DND-41 (cell line): ENCODE measurements around the gene HEMK1.

Experiments used
- ATAC-seq: fragments of 200-7000 bp; cut with Tn5 transposase; 3 replicates; pipeline ENCODE4 v1.9.1; 2021; ENCODE audit warnings: low read depth; ENCODE audit not compliant: insufficient read depth
- DNase-seq: peaks from one replicate; pipeline ENCODE4 v3.0.0-alpha.2; 2020
- H2AFZ ChIP-seq: 2 replicates; pipeline ENCODE4 v1.6.0; 2012; ENCODE audit warnings: low read depth, low read length
- H3K27ac ChIP-seq: 2 replicates; pipeline ENCODE4 v1.5.1; 2012; ENCODE audit warnings: low read length, inconsistent platforms
- H3K27me3 ChIP-seq: fragments of 200-600 bp; sonication (generic); 2 replicates; pipeline ENCODE4 v1.6.0; 2012; ENCODE audit warnings: low read length, mild to moderate bottlenecking, inconsistent platforms; ENCODE audit not compliant: insufficient read depth, poor library complexity
- H3K36me3 ChIP-seq: 2 replicates; pipeline ENCODE4 v1.5.1; 2012; ENCODE audit warnings: low read length, inconsistent platforms; ENCODE audit not compliant: insufficient read depth
- H3K4me1 ChIP-seq: 2 replicates; pipeline ENCODE4 v1.5.1; 2012; ENCODE audit warnings: mild to moderate bottlenecking, low read length; ENCODE audit not compliant: insufficient read depth
- H3K4me2 ChIP-seq: 2 replicates; pipeline ENCODE4 v1.6.0; 2012; ENCODE audit warnings: mild to moderate bottlenecking, moderate library complexity, low read length, inconsistent platforms; ENCODE audit not compliant: insufficient read depth
- H3K4me3 ChIP-seq, 2 experiments: fragments of 200-600 bp in 1 of 2; shearing (Covaris generic) in 1 of 2; 2 replicates each; pipeline ENCODE4 v1.5.1; 2012 to 2016; ENCODE audit warnings: inconsistent platforms in 2 of 2, low read length in 2 of 2, mild to moderate bottlenecking in 2 of 2, low read depth in 1 of 2, moderate library complexity in 1 of 2
- H3K79me2 ChIP-seq: 2 replicates; pipeline ENCODE4 v1.6.0; 2012; ENCODE audit warnings: low read length, inconsistent platforms; ENCODE audit not compliant: insufficient read depth
- H3K9ac ChIP-seq: 2 replicates; pipeline ENCODE4 v1.6.0; 2012; ENCODE audit warnings: low read depth, mild to moderate bottlenecking, inconsistent platforms, low read length, moderate library complexity
- H3K9me3 ChIP-seq: 2 replicates; pipeline ENCODE4 v1.5.1; 2012; ENCODE audit warnings: low read length, moderate library complexity, mild to moderate bottlenecking, inconsistent platforms; ENCODE audit not compliant: insufficient read depth, severe bottlenecking
- H4K20me1 ChIP-seq: 2 replicates; pipeline ENCODE4 v1.6.0; 2012; ENCODE audit warnings: low read length; ENCODE audit not compliant: insufficient read depth
- EZH2 ChIP-seq: IDR thresholded peaks from 3 replicates; pipeline ENCODE4 v1.6.1; 2012; ENCODE audit warnings: borderline replicate concordance, low read depth, mild to moderate bottlenecking, moderate library complexity, low read length, inconsistent platforms; ENCODE audit not compliant: severe bottlenecking
- TF ChIP-seq, protein P1 (sequence below): IDR thresholded peaks from 2 replicates; pipeline ENCODE4 v1.5.1; 2012; ENCODE audit warnings: borderline replicate concordance, low read length, moderate library complexity, mild to moderate bottlenecking; ENCODE audit not compliant: poor library complexity, severe bottlenecking; ENCODE audit errors: extremely low read depth

The HEMK1 gene

DNA sequence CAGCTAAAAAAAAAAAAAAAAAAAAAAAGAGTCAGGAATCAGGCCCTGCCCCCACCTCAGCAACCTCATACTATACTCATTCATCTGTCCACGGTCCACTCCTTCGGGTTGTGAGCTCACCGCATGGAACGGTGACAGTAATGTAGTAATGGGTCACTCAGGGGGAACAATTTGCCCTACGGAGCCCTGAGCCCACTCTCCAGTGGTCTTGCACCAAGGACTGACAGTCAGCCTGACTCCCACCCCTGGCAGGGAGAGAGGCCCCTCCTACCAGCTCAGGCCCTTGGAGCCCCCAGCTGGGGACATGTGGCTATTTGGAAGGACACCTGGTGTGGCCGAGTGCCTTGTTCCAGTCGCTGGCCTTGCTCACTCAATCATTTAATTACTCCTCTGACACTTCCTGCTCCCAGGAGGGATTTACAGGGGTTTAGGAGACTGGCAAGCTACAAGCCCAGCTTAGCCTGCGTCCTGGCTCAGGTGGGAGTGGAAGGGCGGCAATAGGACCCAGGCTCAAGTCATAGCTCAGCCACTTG is 46.0 kb upstream of the HEMK1 start:
- DNase-seq (no peak), ATAC-seq (no peak)
- TF ChIP-seq, protein P1, sequence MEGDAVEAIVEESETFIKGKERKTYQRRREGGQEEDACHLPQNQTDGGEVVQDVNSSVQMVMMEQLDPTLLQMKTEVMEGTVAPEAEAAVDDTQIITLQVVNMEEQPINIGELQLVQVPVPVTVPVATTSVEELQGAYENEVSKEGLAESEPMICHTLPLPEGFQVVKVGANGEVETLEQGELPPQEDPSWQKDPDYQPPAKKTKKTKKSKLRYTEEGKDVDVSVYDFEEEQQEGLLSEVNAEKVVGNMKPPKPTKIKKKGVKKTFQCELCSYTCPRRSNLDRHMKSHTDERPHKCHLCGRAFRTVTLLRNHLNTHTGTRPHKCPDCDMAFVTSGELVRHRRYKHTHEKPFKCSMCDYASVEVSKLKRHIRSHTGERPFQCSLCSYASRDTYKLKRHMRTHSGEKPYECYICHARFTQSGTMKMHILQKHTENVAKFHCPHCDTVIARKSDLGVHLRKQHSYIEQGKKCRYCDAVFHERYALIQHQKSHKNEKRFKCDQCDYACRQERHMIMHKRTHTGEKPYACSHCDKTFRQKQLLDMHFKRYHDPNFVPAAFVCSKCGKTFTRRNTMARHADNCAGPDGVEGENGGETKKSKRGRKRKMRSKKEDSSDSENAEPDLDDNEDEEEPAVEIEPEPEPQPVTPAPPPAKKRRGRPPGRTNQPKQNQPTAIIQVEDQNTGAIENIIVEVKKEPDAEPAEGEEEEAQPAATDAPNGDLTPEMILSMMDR: no peak
- TF ChIP-seq EZH2: no peak
- no peak overlapping the region for H2AFZ ChIP-seq
- no peaks in the 10 kb centered on the region for H3K36me3 ChIP-seq
- no peak overlapping the region for H3K4me2 ChIP-seq
- H3K9me3 ChIP-seq: no peaks in the 10 kb centered on the region
- no peak overlapping the region for H3K27ac ChIP-seq
- H3K9ac ChIP-seq: no peak overlapping the region
- peaks cover 13% of the 10 kb centered on the region for H3K27me3 ChIP-seq
- H3K4me3 ChIP-seq: no peak overlapping the region
- H4K20me1 ChIP-seq: peaks cover 13% of the 10 kb centered on the region; the same call in 1 of the 2 replicates
- H3K4me1 ChIP-seq: no peaks in the 10 kb centered on the region
- H3K79me2 ChIP-seq: no peaks in the 10 kb centered on the region

DNA sequence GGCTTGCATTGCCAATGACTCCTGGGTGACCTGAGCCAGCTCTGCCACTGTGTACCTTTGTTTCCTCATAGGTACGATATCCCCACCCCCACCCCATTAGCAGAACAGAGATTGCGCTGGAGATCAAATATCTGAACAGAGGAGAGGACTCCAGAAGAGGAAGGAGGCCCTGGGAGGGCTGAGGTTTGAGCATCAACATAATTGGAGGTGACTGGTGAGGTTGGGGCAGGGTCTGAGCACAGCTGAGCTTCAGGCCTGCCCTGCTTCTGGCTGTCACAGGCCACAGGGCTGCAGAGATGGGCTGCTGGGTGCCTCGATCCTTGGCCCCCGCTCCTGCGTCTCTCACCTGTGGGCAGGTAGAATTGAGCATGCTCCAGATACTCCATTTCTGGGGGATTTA is 44.6 kb upstream of the HEMK1 start:
- H3K27ac ChIP-seq: no peak overlapping the region
- H3K4me3 ChIP-seq: no peak overlapping the region
- TF ChIP-seq EZH2: no peak
- TF ChIP-seq, protein P1: no peak
- no peaks in the 10 kb centered on the region for H3K79me2 ChIP-seq
- H2AFZ ChIP-seq: no peak overlapping the region
- ATAC-seq (no peak), DNase-seq (no peak)
- no peaks in the 10 kb centered on the region for H3K9me3 ChIP-seq
- peaks cover 10% of the 10 kb centered on the region; the same call in 1 of the 2 replicates for H4K20me1 ChIP-seq
- no peaks in the 10 kb centered on the region for H3K4me1 ChIP-seq
- peaks cover 18% of the 10 kb centered on the region for H3K27me3 ChIP-seq
- H3K36me3 ChIP-seq: no peaks in the 10 kb centered on the region
- H3K9ac ChIP-seq: no peak overlapping the region
- H3K4me2 ChIP-seq: no peak overlapping the region

DNA sequence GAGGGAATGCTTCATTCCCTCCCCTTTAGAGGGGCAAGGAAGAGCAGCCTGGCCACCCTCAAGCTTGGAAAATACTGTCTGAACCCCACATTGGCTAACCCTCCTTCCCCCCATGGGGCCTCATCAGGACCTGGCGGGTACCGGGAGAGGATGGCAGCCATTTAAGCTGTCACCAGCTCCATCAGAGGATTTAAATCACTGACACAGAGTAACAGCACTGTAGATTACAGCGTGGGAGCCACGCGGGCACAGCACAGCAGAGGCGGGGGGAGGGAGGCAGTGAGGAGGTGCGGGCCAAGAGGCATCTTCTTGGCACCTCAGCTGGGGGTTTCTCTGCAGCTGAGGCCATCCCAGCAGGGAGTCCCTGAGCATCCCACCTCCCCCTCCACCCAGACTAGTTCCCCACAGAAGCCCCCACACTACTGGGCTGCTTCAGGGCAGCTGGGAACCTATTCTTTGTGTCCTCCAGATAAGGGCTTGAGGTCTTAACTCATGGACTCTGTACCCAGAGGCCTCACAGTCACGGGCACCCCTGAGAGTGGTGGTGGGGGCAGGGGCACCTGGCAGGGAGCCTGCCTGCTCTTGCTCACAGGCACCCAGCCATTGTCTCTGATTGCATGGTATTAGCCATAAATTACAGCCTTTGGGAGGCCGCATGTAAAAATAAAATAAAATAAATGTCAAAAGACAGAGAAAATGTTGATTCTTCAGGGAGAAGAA is 44.0 kb upstream of the HEMK1 start:
- Histone ChIP-seq H3K79me2 (no peaks in the 10 kb centered on the region), H3K4me3 (no peak overlapping the region), H3K36me3 (no peaks in the 10 kb centered on the region), H4K20me1 (peaks cover 10% of the 10 kb centered on the region; the same call in 1 of the 2 replicates), H3K9me3 (no peaks in the 10 kb centered on the region), H3K4me1 (no peaks in the 10 kb centered on the region), H3K27me3 (peaks cover 21% of the 10 kb centered on the region), H3K4me2 (no peak overlapping the region), H3K27ac (no peak overlapping the region), H3K9ac (no peak overlapping the region), H2AFZ (no peak overlapping the region)
- no peak for ATAC-seq
- DNase-seq: no peak
- no peak for TF ChIP-seq EZH2
- TF ChIP-seq, protein P1: no peak
